Measurements from ENCODE around the gene CARS2.
"Not testable (repeated sequence)": the region's sequence is repeated elsewhere in the genome, so short reads cannot be mapped to it uniquely, and the experiment has no call there.

The CARS2 gene

GRCh38 chr13:110699148-110700145, 6.5 kb downstream of the CARS2 start:
- Mint-ChIP-seq H3K9me3 (no peaks in the 10 kb centered on the region), H3K4me1 (ENCODE audit: low read depth) (peaks cover 36% of the 10 kb centered on the region), H3K27me3 (ENCODE audit: low read depth) (no peaks in the 10 kb centered on the region), H3K4me3 (no peak overlapping the region), H3K27ac (no peak overlapping the region), H3K36me3 (ENCODE audit: low read depth) (peaks cover 42% of the 10 kb centered on the region)
- no peak for DNase-seq (ENCODE audit: low spot score)

- Mint-ChIP-seq H3K27ac (no peak overlapping the region), H3K9me3 (no peaks in the 10 kb centered on the region), H3K4me1 (ENCODE audit: low read depth) (peaks cover 35% of the 10 kb centered on the region), H3K27me3 (ENCODE audit: low read depth) (no peaks in the 10 kb centered on the region), H3K36me3 (ENCODE audit: low read depth) (peaks cover 40% of the 10 kb centered on the region), H3K4me3 (no peak overlapping the region)
- no peak for DNase-seq (ENCODE audit: low spot score)
Observed at GRCh38 chr13:110698689-110699088, 7.2 kb downstream of the CARS2 start.

- Mint-ChIP-seq H3K9me3 (no peaks in the 10 kb centered on the region), H3K4me3 (no peak overlapping the region), H3K36me3 (ENCODE audit: low read depth) (peaks cover 35% of the 10 kb centered on the region), H3K4me1 (ENCODE audit: low read depth) (peaks cover 29% of the 10 kb centered on the region), H3K27ac (no peak overlapping the region), H3K27me3 (ENCODE audit: low read depth) (no peaks in the 10 kb centered on the region)
- DNase-seq (ENCODE audit: low spot score), result no peak
Observed at GRCh38 chr13:110697842-110698241, 8.1 kb downstream of the CARS2 start.

GRCh38 chr13:110696776-110697175, 9.1 kb downstream of the CARS2 start:
- no peak overlapping the region for H3K4me3 Mint-ChIP-seq
- H3K9me3 Mint-ChIP-seq, result no peaks in the 10 kb centered on the region
- peak overlapping the region; percentile 28 for H3K27ac Mint-ChIP-seq
- peaks cover 23% of the 10 kb centered on the region for H3K4me1 Mint-ChIP-seq (ENCODE audit: low read depth)
- no peaks in the 10 kb centered on the region for H3K27me3 Mint-ChIP-seq (ENCODE audit: low read depth)
- peaks cover 29% of the 10 kb centered on the region for H3K36me3 Mint-ChIP-seq (ENCODE audit: low read depth)
- no peak for DNase-seq (ENCODE audit: low spot score)

- not testable (repeated sequence) for H3K9me3 Mint-ChIP-seq; DNase-seq (ENCODE audit: low spot score); H3K27me3 Mint-ChIP-seq (ENCODE audit: low read depth); H3K4me3 Mint-ChIP-seq; H3K27ac Mint-ChIP-seq
- H3K36me3 Mint-ChIP-seq (ENCODE audit: low read depth), result peaks cover 33% of the 10 kb centered on the region
- H3K4me1 Mint-ChIP-seq (ENCODE audit: low read depth), result peaks cover 23% of the 10 kb centered on the region
Observed at GRCh38 chr13:110695774-110696173, 10.1 kb downstream of the CARS2 start.

GRCh38 chr13:110690516-110690915, 15.4 kb downstream of the CARS2 start:
- DNase-seq (ENCODE audit: low spot score), result no peak
- H3K27me3 Mint-ChIP-seq (ENCODE audit: low read depth), result no peaks in the 10 kb centered on the region
- H3K4me1 Mint-ChIP-seq (ENCODE audit: low read depth), result no peaks in the 10 kb centered on the region
- no peak overlapping the region for H3K27ac Mint-ChIP-seq
- H3K4me3 Mint-ChIP-seq, result no peak overlapping the region
- no peaks in the 10 kb centered on the region for H3K9me3 Mint-ChIP-seq
- peaks cover 24% of the 10 kb centered on the region for H3K36me3 Mint-ChIP-seq (ENCODE audit: low read depth)

- H3K4me1 Mint-ChIP-seq (ENCODE audit: low read depth), result no peaks in the 10 kb centered on the region
- H3K4me3 Mint-ChIP-seq, result no peak overlapping the region
- H3K27me3 Mint-ChIP-seq (ENCODE audit: low read depth), result no peaks in the 10 kb centered on the region
- H3K9me3 Mint-ChIP-seq, result no peaks in the 10 kb centered on the region
- peaks cover 27% of the 10 kb centered on the region for H3K36me3 Mint-ChIP-seq (ENCODE audit: low read depth)
- no peak overlapping the region for H3K27ac Mint-ChIP-seq
- no peak for DNase-seq (ENCODE audit: low spot score)
Observed at GRCh38 chr13:110689711-110690110, 16.2 kb downstream of the CARS2 start.

- no peaks in the 10 kb centered on the region for H3K4me1 Mint-ChIP-seq (ENCODE audit: low read depth)
Observed at GRCh38 chr13:110689041-110689440, 16.9 kb downstream of the CARS2 start.

GRCh38 chr13:110687736-110688135, 18.2 kb downstream of the CARS2 start:
- Mint-ChIP-seq H3K27ac (no peak overlapping the region), H3K4me3 (no peak overlapping the region), H3K4me1 (ENCODE audit: low read depth) (no peaks in the 10 kb centered on the region), H3K9me3 (no peaks in the 10 kb centered on the region), H3K27me3 (ENCODE audit: low read depth) (no peaks in the 10 kb centered on the region), H3K36me3 (ENCODE audit: low read depth) (peaks cover 27% of the 10 kb centered on the region)
- no peak for DNase-seq (ENCODE audit: low spot score)

More at GRCh38 chr13:110689041-110689440, 16.9 kb downstream of the CARS2 start:
- DNase-seq (ENCODE audit: low spot score), result no peak
- Mint-ChIP-seq H3K4me3 (no peak overlapping the region), H3K36me3 (ENCODE audit: low read depth) (peaks cover 27% of the 10 kb centered on the region), H3K9me3 (no peaks in the 10 kb centered on the region), H3K27ac (no peak overlapping the region), H3K27me3 (ENCODE audit: low read depth) (no peaks in the 10 kb centered on the region)

GRCh38 chr13:110685305-110686020, 20.5 kb downstream of the CARS2 start:
- Mint-ChIP-seq H3K9me3 (no peaks in the 10 kb centered on the region), H3K4me1 (ENCODE audit: low read depth) (no peaks in the 10 kb centered on the region), H3K27ac (no peak overlapping the region), H3K27me3 (ENCODE audit: low read depth) (no peaks in the 10 kb centered on the region), H3K36me3 (ENCODE audit: low read depth) (peaks cover 29% of the 10 kb centered on the region), H3K4me3 (no peak overlapping the region)
- no peak for DNase-seq (ENCODE audit: low spot score)

GRCh38 chr13:110684388-110685056, 21.4 kb downstream of the CARS2 start:
- DNase-seq (ENCODE audit: low spot score), result no peak
- H3K4me3 Mint-ChIP-seq, result no peak overlapping the region
- peaks cover 32% of the 10 kb centered on the region for H3K36me3 Mint-ChIP-seq (ENCODE audit: low read depth)
- no peaks in the 10 kb centered on the region for H3K9me3 Mint-ChIP-seq
- H3K27ac Mint-ChIP-seq, result no peak overlapping the region
- H3K27me3 Mint-ChIP-seq (ENCODE audit: low read depth), result no peaks in the 10 kb centered on the region
- no peaks in the 10 kb centered on the region for H3K4me1 Mint-ChIP-seq (ENCODE audit: low read depth)

GRCh38 chr13:110683921-110684320, 22.0 kb downstream of the CARS2 start:
- no peak for DNase-seq (ENCODE audit: low spot score)
- H3K4me1 Mint-ChIP-seq (ENCODE audit: low read depth), result no peaks in the 10 kb centered on the region
- no peaks in the 10 kb centered on the region for H3K9me3 Mint-ChIP-seq
- no peak overlapping the region for H3K27ac Mint-ChIP-seq
- H3K27me3 Mint-ChIP-seq (ENCODE audit: low read depth), result no peaks in the 10 kb centered on the region
- H3K36me3 Mint-ChIP-seq (ENCODE audit: low read depth), result peaks cover 33% of the 10 kb centered on the region
- H3K4me3 Mint-ChIP-seq, result no peak overlapping the region

- peaks cover 39% of the 10 kb centered on the region for H3K36me3 Mint-ChIP-seq (ENCODE audit: low read depth)
- no peak overlapping the region for H3K4me3 Mint-ChIP-seq
- no peak for DNase-seq (ENCODE audit: low spot score)
Observed at GRCh38 chr13:110683203-110683883, 22.6 kb downstream of the CARS2 start.

More at GRCh38 chr13:110683203-110683883, 22.6 kb downstream of the CARS2 start:
- no peak overlapping the region for H3K27ac Mint-ChIP-seq
- no peaks in the 10 kb centered on the region for H3K4me1 Mint-ChIP-seq (ENCODE audit: low read depth)
- no peaks in the 10 kb centered on the region for H3K27me3 Mint-ChIP-seq (ENCODE audit: low read depth)
- H3K9me3 Mint-ChIP-seq, result no peaks in the 10 kb centered on the region
